Ishikawa (cell line): ENCODE data around the gene RAPGEF6.

Source experiments
- FOXM1 ChIP-seq: IDR thresholded peaks from 2 replicates; pipeline ENCODE4 v1.6.1; 2012; ENCODE audit warnings: low read depth, borderline replicate concordance
- NFIC ChIP-seq: IDR thresholded peaks from 2 replicates; pipeline ENCODE4 v1.6.1; 2012
- RAD21 ChIP-seq: IDR thresholded peaks from 2 replicates; pipeline ENCODE4 v1.6.1; 2012; ENCODE audit warnings: low read depth
- TAF1 ChIP-seq: IDR thresholded peaks from 2 replicates; pipeline ENCODE4 v1.6.1; 2012; ENCODE audit warnings: low read depth, mild to moderate bottlenecking
- YY1 ChIP-seq: IDR thresholded peaks from 2 replicates; pipeline ENCODE4 v1.6.1; 2012; ENCODE audit warnings: low read depth
- ZBTB7A ChIP-seq: IDR thresholded peaks from 2 replicates; pipeline ENCODE4 v1.6.1; 2012; ENCODE audit warnings: low read depth
- TF ChIP-seq, protein P1 (sequence below): IDR thresholded peaks from 2 replicates; pipeline ENCODE4 v1.6.1; 2012
- TF ChIP-seq, protein P2 (sequence below): IDR thresholded peaks from 2 replicates; pipeline ENCODE4 v1.6.1; 2012; ENCODE audit warnings: low read depth, mild to moderate bottlenecking
- TF ChIP-seq, protein P3 (sequence below): IDR thresholded peaks from 2 replicates; pipeline ENCODE4 v1.6.1; 2012

DNA sequence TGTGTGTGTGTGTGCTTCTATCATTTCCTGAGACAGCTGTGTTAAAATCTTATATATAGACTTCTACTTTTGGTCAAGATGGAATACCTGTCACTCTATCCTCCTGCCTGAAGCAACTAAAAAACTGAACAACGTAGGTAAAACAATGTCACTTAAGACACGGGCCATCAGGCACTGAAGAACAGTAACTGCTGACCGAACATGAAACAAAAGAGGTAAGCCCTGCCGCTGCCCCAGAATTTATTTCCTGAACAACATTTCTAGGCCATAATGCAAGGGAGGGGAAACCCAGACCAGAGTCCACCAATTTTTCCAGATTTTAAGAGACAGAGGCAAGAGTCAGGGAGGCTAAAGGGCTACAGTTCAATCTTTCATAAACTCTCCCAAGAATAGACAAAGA lies 215.2 kb downstream of the RAPGEF6 start:
- TF ChIP-seq, protein P1, sequence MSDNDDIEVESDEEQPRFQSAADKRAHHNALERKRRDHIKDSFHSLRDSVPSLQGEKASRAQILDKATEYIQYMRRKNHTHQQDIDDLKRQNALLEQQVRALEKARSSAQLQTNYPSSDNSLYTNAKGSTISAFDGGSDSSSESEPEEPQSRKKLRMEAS, result no peak
- TF ChIP-seq NFIC (no peak), RAD21 (no peak), TAF1 (no peak), ZBTB7A (no peak), FOXM1 (no peak), YY1 (no peak)
- TF ChIP-seq, protein P2, sequence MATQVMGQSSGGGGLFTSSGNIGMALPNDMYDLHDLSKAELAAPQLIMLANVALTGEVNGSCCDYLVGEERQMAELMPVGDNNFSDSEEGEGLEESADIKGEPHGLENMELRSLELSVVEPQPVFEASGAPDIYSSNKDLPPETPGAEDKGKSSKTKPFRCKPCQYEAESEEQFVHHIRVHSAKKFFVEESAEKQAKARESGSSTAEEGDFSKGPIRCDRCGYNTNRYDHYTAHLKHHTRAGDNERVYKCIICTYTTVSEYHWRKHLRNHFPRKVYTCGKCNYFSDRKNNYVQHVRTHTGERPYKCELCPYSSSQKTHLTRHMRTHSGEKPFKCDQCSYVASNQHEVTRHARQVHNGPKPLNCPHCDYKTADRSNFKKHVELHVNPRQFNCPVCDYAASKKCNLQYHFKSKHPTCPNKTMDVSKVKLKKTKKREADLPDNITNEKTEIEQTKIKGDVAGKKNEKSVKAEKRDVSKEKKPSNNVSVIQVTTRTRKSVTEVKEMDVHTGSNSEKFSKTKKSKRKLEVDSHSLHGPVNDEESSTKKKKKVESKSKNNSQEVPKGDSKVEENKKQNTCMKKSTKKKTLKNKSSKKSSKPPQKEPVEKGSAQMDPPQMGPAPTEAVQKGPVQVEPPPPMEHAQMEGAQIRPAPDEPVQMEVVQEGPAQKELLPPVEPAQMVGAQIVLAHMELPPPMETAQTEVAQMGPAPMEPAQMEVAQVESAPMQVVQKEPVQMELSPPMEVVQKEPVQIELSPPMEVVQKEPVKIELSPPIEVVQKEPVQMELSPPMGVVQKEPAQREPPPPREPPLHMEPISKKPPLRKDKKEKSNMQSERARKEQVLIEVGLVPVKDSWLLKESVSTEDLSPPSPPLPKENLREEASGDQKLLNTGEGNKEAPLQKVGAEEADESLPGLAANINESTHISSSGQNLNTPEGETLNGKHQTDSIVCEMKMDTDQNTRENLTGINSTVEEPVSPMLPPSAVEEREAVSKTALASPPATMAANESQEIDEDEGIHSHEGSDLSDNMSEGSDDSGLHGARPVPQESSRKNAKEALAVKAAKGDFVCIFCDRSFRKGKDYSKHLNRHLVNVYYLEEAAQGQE, result no peak
- TF ChIP-seq, protein P3, sequence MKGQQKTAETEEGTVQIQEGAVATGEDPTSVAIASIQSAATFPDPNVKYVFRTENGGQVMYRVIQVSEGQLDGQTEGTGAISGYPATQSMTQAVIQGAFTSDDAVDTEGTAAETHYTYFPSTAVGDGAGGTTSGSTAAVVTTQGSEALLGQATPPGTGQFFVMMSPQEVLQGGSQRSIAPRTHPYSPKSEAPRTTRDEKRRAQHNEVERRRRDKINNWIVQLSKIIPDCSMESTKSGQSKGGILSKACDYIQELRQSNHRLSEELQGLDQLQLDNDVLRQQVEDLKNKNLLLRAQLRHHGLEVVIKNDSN, result no peak
